H1 (cell line): ENCODE data around the gene CACNG3. TPM values are rescaled to one million over a fixed set of nuclear protein-coding genes. Genes with fewer than 3 reads are reported as not detected.

Source experiments
- CTCF ChIA-PET: fragments of 300-600 bp; sonication (Branson Sonifier 250); formaldehyde crosslinking; loops from one replicate; lab custom pipeline; 2021; ENCODE audit not compliant: partially characterized antibody; lab: Charles Lee
- POLR2A ChIA-PET: fragments of 300-600 bp; sonication (Branson Sonifier 250); formaldehyde crosslinking; loops from one replicate; lab custom pipeline; 2021; ENCODE audit warnings: inconsistent platforms; ENCODE audit not compliant: partially characterized antibody; lab: Charles Lee
- DNase-seq, 2 experiments: peaks; one replicate each; pipeline versions ENCODE4 v3.0.0 to v3.0.0-alpha.2; 2010 to 2022; ENCODE audit warnings: low spot score in 2 of 2, low read depth in 1 of 2, mixed read lengths in 1 of 2
- FAIRE-seq: peaks from 2 replicates; lab custom pipeline; 2011; peaks lifted over from hg19 to GRCh38; lab: Jason Lieb, UNC
- H2AFZ ChIP-seq: 2 replicates; pipeline ENCODE4 v1.8.1; 2012; ENCODE audit warnings: low read length, inconsistent platforms
- H2AK5ac ChIP-seq: 2 replicates; pipeline ENCODE4 v1.6.1; 2013; ENCODE audit warnings: low read depth, low read length
- H2BK120ac ChIP-seq: replicated peaks from 2 replicates; pipeline ENCODE3; 2013; ENCODE audit warnings: low read depth, low read length, inconsistent platforms
- H2BK12ac ChIP-seq: 2 replicates; pipeline ENCODE4 v1.6.1; 2013; ENCODE audit warnings: low read depth, low read length
- H2BK15ac ChIP-seq: 2 replicates; pipeline ENCODE4 v1.6.1; 2013; ENCODE audit warnings: low read length
- H2BK20ac ChIP-seq: 2 replicates; pipeline ENCODE4 v1.6.1; 2013; ENCODE audit warnings: low read length
- H2BK5ac ChIP-seq: 2 replicates; pipeline ENCODE4 v1.6.1; 2013; ENCODE audit warnings: low read depth, low read length
- H3K14ac ChIP-seq: 2 replicates; pipeline ENCODE4 v1.6.1; 2013; ENCODE audit warnings: inconsistent platforms; ENCODE audit not compliant: insufficient read length
- H3K18ac ChIP-seq: 2 replicates; pipeline ENCODE4 v1.6.1; 2013; ENCODE audit warnings: low read length; ENCODE audit errors: extremely low read depth
- H3K23ac ChIP-seq: 2 replicates; pipeline ENCODE4 v1.6.1; 2013; ENCODE audit warnings: inconsistent platforms; ENCODE audit not compliant: insufficient read length
- H3K23me2 ChIP-seq: 2 replicates; pipeline ENCODE4 v1.6.1; 2013; ENCODE audit warnings: low read depth, low read length
- H3K27ac ChIP-seq: 2 replicates; pipeline ENCODE4 v1.6.1; 2011; ENCODE audit warnings: low read depth, low read length, inconsistent platforms
- H3K27me3 ChIP-seq, 4 experiments: replicated peaks in 1 of 4; 1 replicate in 1 of 4; 2 replicates in 3 of 4; pipeline versions ENCODE4 v1.6.1 to v1.8.1; 2011 to 2013; ENCODE audit warnings: low read length in 3 of 4, mild to moderate bottlenecking in 3 of 4, inconsistent platforms in 2 of 4, mixed read lengths in 2 of 4, moderate library complexity in 1 of 4; ENCODE audit not compliant: control insufficient read depth in 3 of 4, insufficient read depth in 3 of 4; ENCODE audit errors: extremely low read depth in 1 of 4
- H3K36me3 ChIP-seq, 4 experiments: 2 replicates each; pipeline versions ENCODE4 v1.6.1 to v1.8.1; 2011 to 2013; ENCODE audit warnings: mild to moderate bottlenecking in 4 of 4, low read length in 3 of 4, moderate library complexity in 2 of 4, control low read depth in 1 of 4, inconsistent platforms in 1 of 4; ENCODE audit not compliant: insufficient read depth in 4 of 4, control insufficient read depth in 2 of 4
- H3K4ac ChIP-seq: replicated peaks from 2 replicates; pipeline ENCODE3; 2013; ENCODE audit warnings: low read length, low read depth, mixed read lengths, inconsistent platforms; ENCODE audit not compliant: insufficient read length
- H3K4me1 ChIP-seq, 4 experiments: replicated peaks in 1 of 4; 1 replicate in 1 of 4; 2 replicates in 3 of 4; pipeline versions ENCODE4 v1.6.1 to v1.8.1; 2011 to 2013; ENCODE audit warnings: low read length in 3 of 4, inconsistent platforms in 2 of 4, mixed read lengths in 1 of 4; ENCODE audit not compliant: insufficient read depth in 4 of 4, control insufficient read depth in 3 of 4
- H3K4me2 ChIP-seq, 2 experiments: 2 replicates each; pipeline versions ENCODE4 v1.6.1 to v1.8.1; 2011 to 2013; ENCODE audit warnings: low read depth in 2 of 2, low read length in 2 of 2, control low read depth in 1 of 2, inconsistent platforms in 1 of 2, mild to moderate bottlenecking in 1 of 2; ENCODE audit not compliant: insufficient read depth in 1 of 2
- H3K4me3 ChIP-seq, 4 experiments: fragments of 200-600, 300-600 bp in 1 of 4; sonication (generic), shearing (Covaris generic), sonication (Bioruptor Twin) in 1 of 4; 2 replicates each; pipeline versions ENCODE4 v1.5.1 to v1.8.1; 2011 to 2016; ENCODE audit warnings: low read length in 4 of 4, low read depth in 3 of 4, control low read depth in 2 of 4, inconsistent platforms in 2 of 4, mild to moderate bottlenecking in 2 of 4, mixed read lengths in 1 of 4, moderate library complexity in 1 of 4; ENCODE audit not compliant: insufficient read depth in 2 of 4; ENCODE audit errors: extremely low read depth in 1 of 4
- H3K56ac ChIP-seq: replicated peaks from 2 replicates; pipeline ENCODE3; 2013; ENCODE audit warnings: low read depth, mild to moderate bottlenecking, mixed read lengths, low read length, inconsistent platforms; ENCODE audit not compliant: insufficient read length
- H3K79me1 ChIP-seq: 2 replicates; pipeline ENCODE4 v1.6.1; 2013; ENCODE audit warnings: low read depth, low read length, control low read depth
- H3K79me2 ChIP-seq, 2 experiments: 2 replicates each; pipeline versions ENCODE4 v1.6.1 to v1.8.1; 2012 to 2013; ENCODE audit warnings: low read length in 2 of 2, mild to moderate bottlenecking in 2 of 2, inconsistent platforms in 1 of 2; ENCODE audit not compliant: insufficient read depth in 2 of 2, control insufficient read depth in 1 of 2
- H3K9ac ChIP-seq, 4 experiments: replicated peaks in 1 of 4; 1 replicate in 1 of 4; 2 replicates in 3 of 4; pipeline versions ENCODE4 v1.6.1 to v1.8.1; 2011 to 2013; ENCODE audit warnings: low read depth in 3 of 4, low read length in 3 of 4, control low read depth in 2 of 4, mild to moderate bottlenecking in 2 of 4, moderate library complexity in 2 of 4, inconsistent platforms in 1 of 4; ENCODE audit errors: extremely low read depth in 1 of 4
- H3K9me3 ChIP-seq, 2 experiments: 2 replicates each; pipeline versions ENCODE4 v1.6.1 to v1.8.1; 2012 to 2013; ENCODE audit warnings: mild to moderate bottlenecking in 2 of 2, moderate library complexity in 2 of 2, control low read depth in 1 of 2, inconsistent platforms in 1 of 2, low read depth in 1 of 2, low read length in 1 of 2, mixed read lengths in 1 of 2; ENCODE audit not compliant: insufficient read depth in 2 of 2
- H4K20me1 ChIP-seq, 2 experiments: replicated peaks in 1 of 2; 2 replicates each; pipeline versions ENCODE3 to v1.8.1; 2011 to 2013; ENCODE audit warnings: inconsistent platforms in 2 of 2, low read length in 2 of 2, mild to moderate bottlenecking in 1 of 2; ENCODE audit not compliant: insufficient read depth in 2 of 2, control insufficient read depth in 1 of 2
- H4K5ac ChIP-seq: 2 replicates; pipeline ENCODE4 v1.6.1; 2013; ENCODE audit warnings: low read length, low read depth, mixed read lengths, inconsistent platforms; ENCODE audit not compliant: insufficient read length
- H4K8ac ChIP-seq: 2 replicates; pipeline ENCODE4 v1.8.0; 2013; ENCODE audit warnings: mild to moderate bottlenecking, moderate library complexity, low read length, inconsistent platforms; ENCODE audit not compliant: insufficient read depth; ENCODE audit errors: extremely low read depth
- H4K91ac ChIP-seq: replicated peaks from 2 replicates; pipeline ENCODE3; 2013; ENCODE audit warnings: low read length, mixed read lengths, inconsistent platforms; ENCODE audit not compliant: insufficient read length
- BCL11A ChIP-seq, 2 experiments: IDR thresholded peaks; one replicate each; pipeline ENCODE4 v1.6.1; 2011; ENCODE audit warnings: low read depth in 2 of 2, low read length in 2 of 2, mild to moderate bottlenecking in 2 of 2
- KDM4A ChIP-seq: IDR thresholded peaks from one replicate; pipeline ENCODE4 v1.7.1; 2012; ENCODE audit warnings: low read depth, mild to moderate bottlenecking, moderate library complexity, low read length, inconsistent platforms; ENCODE audit not compliant: severe bottlenecking
- KDM5A ChIP-seq: fragments of 200-600 bp; IDR thresholded peaks from 2 replicates; pipeline ENCODE4 v1.7.1; 2012; ENCODE audit warnings: mild to moderate bottlenecking, low read length, inconsistent platforms, mixed read lengths
- MAFK ChIP-seq: IDR thresholded peaks from 2 replicates; pipeline ENCODE4 v1.6.1; 2012; ENCODE audit warnings: low read depth, mild to moderate bottlenecking, improper control_type of control experiment, low read length
- NANOG ChIP-seq: IDR thresholded peaks from 2 replicates; pipeline ENCODE4 v1.6.1; 2011; ENCODE audit warnings: low read length, low read depth, mild to moderate bottlenecking, inconsistent platforms; ENCODE audit not compliant: insufficient read depth, poor library complexity, severe bottlenecking
- NRF1 ChIP-seq: IDR thresholded peaks from 2 replicates; pipeline ENCODE4 v1.6.1; 2011; ENCODE audit warnings: mild to moderate bottlenecking, low read depth, low read length, improper control_type of control experiment
- PHF8 ChIP-seq: fragments of 200-600 bp; sonication (generic); conservative IDR thresholded peaks from 2 replicates; pipeline ENCODE4 v1.7.1; 2012; ENCODE audit warnings: low read depth, mild to moderate bottlenecking, inconsistent platforms, low read length, moderate library complexity
- POU5F1 ChIP-seq: IDR thresholded peaks from 2 replicates; pipeline ENCODE4 v1.6.1; 2011; ENCODE audit warnings: low read depth, mild to moderate bottlenecking, low read length, moderate library complexity
- RAD21 ChIP-seq, 2 experiments: IDR thresholded peaks in 1 of 2; conservative IDR thresholded peaks in 1 of 2; 2 replicates each; pipeline ENCODE4 v1.6.1; 2011; ENCODE audit warnings: low read depth in 2 of 2, low read length in 2 of 2, improper control_type of control experiment in 1 of 2, inconsistent platforms in 1 of 2, mild to moderate bottlenecking in 1 of 2, moderate library complexity in 1 of 2
- SP2 ChIP-seq: IDR thresholded peaks from 2 replicates; pipeline ENCODE4 v1.6.1; 2012; ENCODE audit warnings: mild to moderate bottlenecking, low read length, inconsistent platforms
- SUZ12 ChIP-seq: fragments of 200-600 bp; sonication (generic); IDR thresholded peaks from 2 replicates; pipeline ENCODE4 v1.6.1; 2012; ENCODE audit warnings: mild to moderate bottlenecking, inconsistent platforms, low read length, moderate library complexity, mixed read lengths
- TAF1 ChIP-seq: IDR thresholded peaks from 2 replicates; pipeline ENCODE4 v1.6.1; 2011; ENCODE audit warnings: mild to moderate bottlenecking, low read depth, low read length
- WGBS, 2 experiments: shearing (Covaris generic) in 1 of 2; methylation state at CpG; one replicate each; pipeline versions ENCODE4 v1.1.6 to v1.1.7; 2013 to 2015; ENCODE audit warnings: low lambda C conversion rate in 2 of 2, mixed read lengths in 2 of 2, inconsistent platforms in 1 of 2, low coverage in 1 of 2, missing lambda C conversion rate in 1 of 2; ENCODE audit not compliant: insufficient replicate concordance in 2 of 2, insufficient coverage in 1 of 2, insufficient read length in 1 of 2; ENCODE audit errors: extremely low coverage in 1 of 2, missing lambda C conversion rate in 1 of 2; 5-methylcytosine and 5-hydroxymethylcytosine counted together
- polyA plus RNA-seq, 7 experiments: library from polyadenylated mRNA; depleted of rRNA in 3 of 7; stranded (reverse) in 5 of 7; unstranded in 2 of 7; fragments of >200 nt in 5 of 7; fragments of 200-250 nt in 2 of 7; gene quantifications; 1 replicate in 5 of 7; 2 replicates in 1 of 7; 4 replicates in 1 of 7; pipeline versions ENCODE4 v1.2.1 to v1.2.3, GENCODE V29; 2011 to 2013; ENCODE audit warnings: missing spikeins in 2 of 7, mixed read lengths in 2 of 7
- total RNA-seq: library from RNA; stranded (reverse); fragmentation: NEBNext Ultra II Directional; extraction: Animal tissue kit (Norgen Biotek cat#: 25700); gene quantifications from 2 replicates; pipeline ENCODE4 v1.2.1, GENCODE V29; 2021

CACNG3 gene
- total and polyA plus RNA-seq, 2 of the 8 experiments (the other 6 are each of a cell fraction or from before 2014, with no cell fraction given): 0.12 TPM; not detected in 1

DNA sequence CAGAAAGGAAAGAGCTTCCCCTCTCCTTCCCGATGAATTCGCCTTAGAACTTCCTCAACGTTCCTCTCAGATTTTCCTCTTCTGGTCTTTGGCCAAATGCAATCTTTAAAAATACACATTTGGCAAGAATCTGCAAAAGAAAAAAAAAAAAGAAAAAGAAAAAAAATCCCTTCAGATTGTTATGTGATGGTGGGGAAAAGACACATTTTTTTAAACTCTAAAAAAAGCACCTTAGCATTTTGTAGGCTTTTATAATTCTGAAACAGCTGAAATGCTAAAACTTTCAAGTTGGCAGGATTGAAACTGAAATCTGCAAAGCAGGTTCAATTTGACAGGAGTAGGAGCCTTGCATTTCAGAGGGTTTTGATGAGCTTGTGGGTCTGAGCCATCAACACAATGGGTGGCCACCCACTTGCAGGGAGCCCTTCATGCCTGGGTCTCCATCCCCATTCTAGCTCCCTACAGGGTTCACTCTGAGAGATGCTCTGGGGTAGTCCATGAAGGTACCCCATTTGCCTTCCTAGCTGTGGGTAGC, 33.1 kb downstream of the CACNG3 start:
- no peaks in the 10 kb centered on the region for H3K79me2 ChIP-seq
- H2BK120ac ChIP-seq: no peak overlapping the region
- POLR2A ChIA-PET: no interaction called here

More for the DNA sequence above, 33.1 kb downstream of the CACNG3 start:
- H3K36me3 ChIP-seq: no peaks in the 10 kb centered on the region
- H3K4me3 ChIP-seq: no peak overlapping the region
- no peaks in the 10 kb centered on the region for H3K4me1 ChIP-seq
- no peak overlapping the region for H2BK5ac ChIP-seq
- no peak overlapping the region for H2BK15ac ChIP-seq
- H3K9me3 ChIP-seq: no peaks in the 10 kb centered on the region
- DNase-seq: no peak
- no peak overlapping the region for H4K5ac ChIP-seq
- H3K23me2 ChIP-seq: no peaks in the 10 kb centered on the region
- no peak overlapping the region for H3K23ac ChIP-seq
- CTCF ChIA-PET: interaction anchor here (1.0 to 2.3 kb wide), 6 partner anchors 11 to 248 kb away, joined by 3 to 9 read pairs (median 4); no protein-coding TSS in a partner anchor
- H3K9ac ChIP-seq: no peak overlapping the region
- H4K91ac ChIP-seq: no peak overlapping the region
- WGBS, 2 experiments: 89% methylated on average over 3 of the region's 3 CpGs; no CpG with 5 or more reads in 1 of the 2 experiments
- no peak overlapping the region for H4K8ac ChIP-seq
- H2AK5ac ChIP-seq: no peak overlapping the region
- H3K18ac ChIP-seq: no peak overlapping the region
- H3K27ac ChIP-seq: no peak overlapping the region
- H2BK20ac ChIP-seq: no peak overlapping the region
- H2BK12ac ChIP-seq: no peak overlapping the region
- H3K4ac ChIP-seq: no peak overlapping the region
- no peak overlapping the region for H3K14ac ChIP-seq
- H2AFZ ChIP-seq: no peak overlapping the region
- no peak for FAIRE-seq
- H3K4me2 ChIP-seq: no peak overlapping the region
- H3K27me3 ChIP-seq: no peaks in the 10 kb centered on the region
- no peaks in the 10 kb centered on the region for H3K79me1 ChIP-seq
- TF ChIP-seq PHF8 (no peak), NRF1 (no peak), SP2 (no peak), SUZ12 (no peak), RAD21 (IDR thresholded peaks at IDR 0.05 in 1 of 2, conservative IDR thresholded peaks at IDR 0.05 in 1 of 2; ENCODE audit: low read depth in 2 of 2, low read length in 2 of 2) (no peak), NANOG (no peak), KDM5A (no peak), BCL11A (IDR thresholded peaks at IDR 0.05; ENCODE audit: low read depth in 2 of 2, low read length in 2 of 2) (no peak), MAFK (no peak), KDM4A (no peak), POU5F1 (no peak), TAF1 (no peak)
- H4K20me1 ChIP-seq: no peaks in the 10 kb centered on the region
- no peak overlapping the region for H3K56ac ChIP-seq
